OCI-LY3 (cell line): ENCODE results near the gene PMFBP1.
"Not testable (repeated sequence)": the region's sequence is repeated elsewhere in the genome, so short reads cannot be mapped to it uniquely, and the experiment has no call there.

Experiments
- H2AFZ ChIP-seq: fragments of 200-600, 300-600 bp; shearing (Covaris generic); 2 replicates; pipeline ENCODE4 v1.6.0; 2014; ENCODE audit warnings: antibody characterized with exemption, low read depth, low read length
- H3K27ac ChIP-seq: fragments of 200-600, 300-600 bp; sonication (generic); 2 replicates; pipeline ENCODE4 v1.5.1; 2014; ENCODE audit warnings: mild to moderate bottlenecking, low read length, moderate library complexity, mixed read lengths
- H3K27me3 ChIP-seq: fragments of 200-600, 300-600 bp; sonication (generic); 2 replicates; pipeline ENCODE4 v1.6.1; 2014; ENCODE audit warnings: low read depth, low read length, mixed read lengths
- H3K36me3 ChIP-seq: fragments of 200-600, 300-600 bp; sonication (generic); replicated peaks from 2 replicates; pipeline ENCODE3; 2014; ENCODE audit warnings: low read depth, low read length, mixed read lengths
- H3K4me1 ChIP-seq: fragments of 300-600, 200-600 bp; sonication (generic); 2 replicates; pipeline ENCODE4 v1.6.1; 2014; ENCODE audit warnings: low read length, mixed read lengths
- H3K4me2 ChIP-seq: fragments of 200-600, 300-600 bp; sonication (generic); 2 replicates; pipeline ENCODE4 v1.6.1; 2014; ENCODE audit warnings: low read length, mixed read lengths
- H3K4me3 ChIP-seq: fragments of 300-600, 200-600 bp; sonication (generic); 2 replicates; pipeline ENCODE4 v1.5.1; 2014; ENCODE audit warnings: antibody characterized with exemption, mild to moderate bottlenecking, low read length, moderate library complexity
- H3K79me2 ChIP-seq: fragments of 300-600, 200-600 bp; shearing (Covaris generic); 2 replicates; pipeline ENCODE4 v1.6.1; 2014; ENCODE audit warnings: mild to moderate bottlenecking, low read length, mixed read lengths
- H3K9ac ChIP-seq: fragments of 300-600, 200-600 bp; shearing (Covaris generic); 2 replicates; pipeline ENCODE4 v1.6.0; 2014; ENCODE audit warnings: mild to moderate bottlenecking, low read length, moderate library complexity
- H3K9me3 ChIP-seq: fragments of 200-600, 300-600 bp; shearing (Covaris generic); 2 replicates; pipeline ENCODE4 v1.6.1; 2014; ENCODE audit warnings: low read length, mixed read lengths; ENCODE audit not compliant: insufficient read depth
- H4K20me1 ChIP-seq: fragments of 200-600, 300-600 bp; sonication (generic); 2 replicates; pipeline ENCODE4 v1.6.1; 2016; ENCODE audit warnings: low read length, mixed read lengths; ENCODE audit not compliant: insufficient read depth
- CTCF ChIP-seq: fragments of 200-600, 300-600 bp; sonication (generic); IDR thresholded peaks from 2 replicates; pipeline ENCODE4 v1.5.1; 2014; ENCODE audit warnings: antibody characterized with exemption, low read length, low read depth
- EZH2phosphoT487 ChIP-seq: fragments of 200-600 bp; shearing (Covaris generic); IDR thresholded peaks from 2 replicates; pipeline ENCODE4 v1.6.1; 2018; ENCODE audit warnings: antibody characterized with exemption, mixed run types, low read depth

PMFBP1 gene

GRCh38 chr16:72084445-72084844 lies 87.5 kb downstream of the PMFBP1 start:
- TF ChIP-seq EZH2phosphoT487 (no peak), CTCF (no peak)
- no peak overlapping the region for H2AFZ ChIP-seq
- H3K36me3 ChIP-seq, result peaks cover 53% of the 10 kb centered on the region
- H4K20me1 ChIP-seq, result no peaks in the 10 kb centered on the region
- no peak overlapping the region for H3K4me2 ChIP-seq
- peaks cover 14% of the 10 kb centered on the region for H3K9me3 ChIP-seq
- H3K4me3 ChIP-seq, result no peak overlapping the region
- no peaks in the 10 kb centered on the region for H3K79me2 ChIP-seq
- no peak overlapping the region for H3K27ac ChIP-seq
- H3K27me3 ChIP-seq, result no peaks in the 10 kb centered on the region
- no peak overlapping the region for H3K9ac ChIP-seq
- H3K4me1 ChIP-seq, result no peaks in the 10 kb centered on the region

GRCh38 chr16:72083778-72084404 lies 88.1 kb downstream of the PMFBP1 start:
- no peak overlapping the region for H3K27ac ChIP-seq
- H3K9me3 ChIP-seq, result peaks cover 14% of the 10 kb centered on the region
- H3K4me3 ChIP-seq, result no peak overlapping the region
- H3K36me3 ChIP-seq, result peaks cover 49% of the 10 kb centered on the region
- H3K9ac ChIP-seq, result no peak overlapping the region
- H3K27me3 ChIP-seq, result no peaks in the 10 kb centered on the region
- no peaks in the 10 kb centered on the region for H3K4me1 ChIP-seq
- no peak overlapping the region for H2AFZ ChIP-seq
- no peaks in the 10 kb centered on the region for H4K20me1 ChIP-seq
- no peak overlapping the region for H3K4me2 ChIP-seq
- H3K79me2 ChIP-seq, result no peaks in the 10 kb centered on the region
- TF ChIP-seq CTCF, result no peak
- no peak for TF ChIP-seq EZH2phosphoT487

GRCh38 chr16:72076991-72077706 lies 94.8 kb downstream of the PMFBP1 start:
- not testable (repeated sequence) for H4K20me1 ChIP-seq, H3K27ac ChIP-seq, H3K4me1 ChIP-seq, H3K4me2 ChIP-seq, H3K4me3 ChIP-seq, H3K9ac ChIP-seq, H3K79me2 ChIP-seq, H3K9me3 ChIP-seq, H2AFZ ChIP-seq, H3K36me3 ChIP-seq, H3K27me3 ChIP-seq

- not testable (repeated sequence) for H3K4me3 ChIP-seq, H3K27me3 ChIP-seq, H2AFZ ChIP-seq, H3K4me2 ChIP-seq, H4K20me1 ChIP-seq, H3K36me3 ChIP-seq, H3K27ac ChIP-seq, H3K4me1 ChIP-seq, H3K9ac ChIP-seq, H3K9me3 ChIP-seq, H3K79me2 ChIP-seq
Measured at GRCh38 chr16:72075067-72075466, 96.9 kb downstream of the PMFBP1 start.

- TF ChIP-seq EZH2phosphoT487 (no peak), CTCF (no peak)
- H3K27ac ChIP-seq, result no peak overlapping the region
- H3K4me1 ChIP-seq, result no peaks in the 10 kb centered on the region
- no peaks in the 10 kb centered on the region for H3K79me2 ChIP-seq
- H3K4me2 ChIP-seq, result no peak overlapping the region
- no peak overlapping the region for H3K4me3 ChIP-seq
- no peak overlapping the region for H2AFZ ChIP-seq
- no peaks in the 10 kb centered on the region for H4K20me1 ChIP-seq
- H3K9ac ChIP-seq, result no peak overlapping the region
- no peaks in the 10 kb centered on the region for H3K9me3 ChIP-seq
- H3K27me3 ChIP-seq, result no peaks in the 10 kb centered on the region
- no peaks in the 10 kb centered on the region for H3K36me3 ChIP-seq
Measured at GRCh38 chr16:72073560-72074230, 98.3 kb downstream of the PMFBP1 start.
